Liver (tissue), 9 donors: ENCODE data around the gene SEPTIN3. TPM values are rescaled to one million over a fixed set of nuclear protein-coding genes. Genes with fewer than 3 reads are reported as not detected.
A peak's percentile ranks its signal among the peaks of the same experiment; 100 is the strongest.

Experiments
- DNase-seq: peaks from one replicate; pipeline ENCODE4 v3.0.0-alpha.2; 2017; ENCODE audit warnings: low spot score
- H3K27ac ChIP-seq, 2 donors: one replicate each; pipeline ENCODE4 v1.7.0; 2013; ENCODE audit warnings: inconsistent platforms in 2 of 2, low read length in 2 of 2, control low read depth in 1 of 2, low read depth in 1 of 2, mild to moderate bottlenecking in 1 of 2
- H3K27me3 ChIP-seq, 4 donors: one replicate each; pipeline versions ENCODE4 v1.6.1 to v1.7.0; 2013; ENCODE audit warnings: low read length in 3 of 4, inconsistent platforms in 1 of 4, mild to moderate bottlenecking in 1 of 4, moderate library complexity in 1 of 4; ENCODE audit not compliant: control insufficient read depth in 4 of 4, insufficient read depth in 4 of 4
- H3K36me3 ChIP-seq, 4 donors: one replicate each; pipeline versions ENCODE4 v1.6.1 to v1.7.0; 2013; ENCODE audit warnings: low read length in 3 of 4, mild to moderate bottlenecking in 3 of 4, low read depth in 1 of 4, moderate library complexity in 1 of 4; ENCODE audit not compliant: control insufficient read depth in 4 of 4, insufficient read depth in 3 of 4
- H3K4me1 ChIP-seq, 4 donors: one replicate each; pipeline versions ENCODE4 v1.6.1 to v1.7.0; 2013; ENCODE audit warnings: low read length in 3 of 4, mild to moderate bottlenecking in 3 of 4, moderate library complexity in 1 of 4; ENCODE audit not compliant: control insufficient read depth in 4 of 4, insufficient read depth in 4 of 4
- H3K4me3 ChIP-seq, 3 donors: one replicate each; pipeline versions ENCODE4 v1.6.1 to v1.7.0; 2013; ENCODE audit warnings: low read length in 3 of 3, control low read depth in 1 of 3, low read depth in 1 of 3, mild to moderate bottlenecking in 1 of 3
- H3K9ac ChIP-seq, 2 donors: one replicate each; pipeline ENCODE4 v1.7.0; 2013; ENCODE audit warnings: low read length in 2 of 2, mild to moderate bottlenecking in 2 of 2, moderate library complexity in 2 of 2, control low read depth in 1 of 2, low read depth in 1 of 2
- H3K9me3 ChIP-seq, 4 donors: one replicate each; pipeline versions ENCODE4 v1.6.1 to v1.7.0; 2013; ENCODE audit warnings: low read length in 3 of 4; ENCODE audit not compliant: control insufficient read depth in 4 of 4
- ATF3 ChIP-seq: IDR thresholded peaks from 2 replicates; pipeline ENCODE4 v1.6.1; 2016; ENCODE audit warnings: antibody characterized with exemption
- EGR1 ChIP-seq, 2 donors: IDR thresholded peaks; 2 replicates each; pipeline ENCODE4 v1.6.1; 2016 to 2018; ENCODE audit warnings: antibody characterized with exemption in 2 of 2, low read depth in 2 of 2
- FOXA1 ChIP-seq: IDR thresholded peaks from 2 replicates; pipeline ENCODE4 v1.6.1; 2016; ENCODE audit warnings: antibody characterized with exemption
- FOXA2 ChIP-seq: IDR thresholded peaks from 2 replicates; pipeline ENCODE4 v1.6.1; 2016; ENCODE audit warnings: antibody characterized with exemption
- HNF4A ChIP-seq, 2 donors: conservative IDR thresholded peaks; 2 replicates each; pipeline ENCODE4 v1.6.1; 2016; ENCODE audit warnings: antibody characterized with exemption in 2 of 2, mild to moderate bottlenecking in 2 of 2
- JUND ChIP-seq, 2 donors: IDR thresholded peaks; 2 replicates each; pipeline ENCODE4 v1.6.1; 2016; ENCODE audit warnings: antibody characterized with exemption in 2 of 2
- MAX ChIP-seq: IDR thresholded peaks from 2 replicates; pipeline ENCODE4 v1.6.1; 2016; ENCODE audit warnings: antibody characterized with exemption
- NR2F2 ChIP-seq: IDR thresholded peaks from 2 replicates; pipeline ENCODE4 v1.6.1; 2016; ENCODE audit warnings: antibody characterized with exemption
- RAD21 ChIP-seq, 2 donors: IDR thresholded peaks; 2 replicates each; pipeline ENCODE4 v1.6.1; 2016; ENCODE audit warnings: antibody characterized with exemption in 2 of 2, mild to moderate bottlenecking in 2 of 2
- REST ChIP-seq: IDR thresholded peaks from 2 replicates; pipeline ENCODE4 v1.6.1; 2016; ENCODE audit warnings: antibody characterized with exemption, mild to moderate bottlenecking
- RXRA ChIP-seq, 2 donors: IDR thresholded peaks; 2 replicates each; pipeline ENCODE4 v1.6.1; 2017 to 2018; ENCODE audit warnings: antibody characterized with exemption in 2 of 2, mild to moderate bottlenecking in 1 of 2
- SP1 ChIP-seq: IDR thresholded peaks from 2 replicates; pipeline ENCODE4 v1.6.1; 2018; ENCODE audit warnings: antibody characterized with exemption, mild to moderate bottlenecking
- ZBTB33 ChIP-seq: IDR thresholded peaks from 2 replicates; pipeline ENCODE4 v1.6.1; 2016; ENCODE audit warnings: antibody characterized with exemption
- WGBS: extraction: QIAGEN DNeasy Blood & Tissue Kit; methylation state at CpG from one replicate; pipeline ENCODE4 v1.1.7; 2013; 5-methylcytosine and 5-hydroxymethylcytosine counted together
- polyA plus RNA-seq, 2 donors: library from polyadenylated mRNA; stranded (reverse) in 1 of 2; unstranded in 1 of 2; fragments of 200-250 nt in 1 of 2; fragments of >200 nt in 1 of 2; fragmentation: Nextera tagmentation in 1 of 2; extraction: Ambion mirVana in 1 of 2; gene quantifications; one replicate each; pipeline versions ENCODE4 v1.2.1 to v1.2.3, GENCODE V29; 2013 to 2015
- total RNA-seq, 2 donors: library from RNA; depleted of rRNA; stranded (reverse); fragments of >200 nt; gene quantifications; one replicate each; pipeline ENCODE4 v1.2.3, GENCODE V29; 2014
- donor health status: healthy.
- donor health status: healthy.
- donor health status: healthy.
- donor health status: healthy.
- donor health status: healthy.

The SEPTIN3 gene
- total and polyA plus RNA-seq, 4 donors, result under 0.01 to 0.07 (median 0.04) TPM; not detected in 1

- Histone ChIP-seq H3K4me3 (no peak overlapping the region), H3K4me1 (no peaks in the 10 kb centered on the region), H3K36me3 (no peaks in the 10 kb centered on the region), H3K27ac (no peak overlapping the region), H3K9me3 (no peaks in the 10 kb centered on the region), H3K9ac (no peak overlapping the region), H3K27me3 (no peaks in the 10 kb centered on the region)
- WGBS, result 100% methylated on average over 2 of the region's 2 CpGs
- TF ChIP-seq SP1 (no peak), MAX (no peak), EGR1 (IDR thresholded peaks at IDR 0.05; ENCODE audit: low read depth in 2 of 2) (no peak), JUND (IDR thresholded peaks at IDR 0.05) (no peak), RAD21 (IDR thresholded peaks at IDR 0.05) (no peak), NR2F2 (no peak)
- no peak for DNase-seq
Observed at GRCh38 chr22:41936894-41937169, 32.4 kb upstream of the SEPTIN3 start.

GRCh38 chr22:41939981-41940831 is 29.0 kb upstream of the SEPTIN3 start:
- Histone ChIP-seq H3K4me1 (no peaks in the 10 kb centered on the region), H3K9me3 (no peaks in the 10 kb centered on the region), H3K27me3 (no peaks in the 10 kb centered on the region), H3K27ac (peak overlapping the region in 1 of 2 donors; percentile 51), H3K36me3 (no peaks in the 10 kb centered on the region), H3K9ac (no peak overlapping the region), H3K4me3 (no peak overlapping the region)
- no peak for DNase-seq
- WGBS, result 82% methylated on average over 13 of the region's 13 CpGs
- TF ChIP-seq JUND (IDR thresholded peaks at IDR 0.05) (no peak), SP1 (no peak), ATF3 (no peak), ZBTB33 (no peak), REST (no peak), MAX (no peak), RAD21 (IDR thresholded peaks at IDR 0.05) (no peak), EGR1 (IDR thresholded peaks at IDR 0.05; ENCODE audit: low read depth in 2 of 2) (no peak), FOXA1 (no peak), RXRA (IDR thresholded peaks at IDR 0.05) (no peak), FOXA2 (no peak), HNF4A (conservative IDR thresholded peaks at IDR 0.05) (no peak)
